H9 (cell line): ENCODE data around the gene CDC42EP3. TPM values are rescaled to one million over a fixed set of nuclear protein-coding genes. Genes with fewer than 3 reads are reported as not detected.

Source experiments
- DNase-seq: peaks from one replicate; pipeline ENCODE4 v3.0.0-alpha.2; 2017
- H2AFZ ChIP-seq: one replicate; pipeline ENCODE4 v1.6.1; 2013; ENCODE audit warnings: mild to moderate bottlenecking, low read length, control low read depth, moderate library complexity
- H2AK5ac ChIP-seq: 2 replicates; pipeline ENCODE4 v1.6.1; 2013; ENCODE audit warnings: low read length, control low read depth, mixed read lengths; ENCODE audit not compliant: insufficient read length
- H2BK120ac ChIP-seq: one replicate; pipeline ENCODE4 v1.6.1; 2013; ENCODE audit warnings: low read depth, mild to moderate bottlenecking, low read length, control low read depth, inconsistent platforms; ENCODE audit not compliant: poor library complexity, severe bottlenecking
- H2BK12ac ChIP-seq: 2 replicates; pipeline ENCODE4 v1.6.1; 2013; ENCODE audit warnings: low read length, control low read depth, mixed read lengths, low read depth; ENCODE audit not compliant: insufficient read length
- H2BK15ac ChIP-seq: 2 replicates; pipeline ENCODE4 v1.6.1; 2013; ENCODE audit warnings: low read depth, low read length, control low read depth
- H2BK20ac ChIP-seq: one replicate; pipeline ENCODE4 v1.6.1; 2013; ENCODE audit warnings: low read depth, mild to moderate bottlenecking, low read length, control low read depth, inconsistent platforms; ENCODE audit not compliant: poor library complexity, severe bottlenecking
- H2BK5ac ChIP-seq: 2 replicates; pipeline ENCODE4 v1.6.1; 2013; ENCODE audit warnings: low read length, control low read depth, mixed read lengths; ENCODE audit not compliant: insufficient read length
- H3K14ac ChIP-seq: 2 replicates; pipeline ENCODE4 v1.6.1; 2013; ENCODE audit warnings: low read length, control low read depth; ENCODE audit not compliant: insufficient read depth
- H3K18ac ChIP-seq: 2 replicates; pipeline ENCODE4 v1.6.1; 2013; ENCODE audit warnings: low read depth, mild to moderate bottlenecking, mixed read lengths, low read length, control low read depth; ENCODE audit not compliant: insufficient read length
- H3K23ac ChIP-seq: 2 replicates; pipeline ENCODE4 v1.6.1; 2013; ENCODE audit warnings: low read length, control low read depth, mixed read lengths, low read depth; ENCODE audit not compliant: insufficient read length
- H3K23me2 ChIP-seq: 2 replicates; pipeline ENCODE4 v1.6.1; 2013; ENCODE audit warnings: low read depth, mild to moderate bottlenecking, mixed read lengths, low read length, control low read depth; ENCODE audit not compliant: insufficient read length, poor library complexity, severe bottlenecking
- H3K27ac ChIP-seq: 2 replicates; pipeline ENCODE4 v1.5.1; 2013; ENCODE audit warnings: low read length, control low read depth, mixed read lengths, low read depth; ENCODE audit not compliant: insufficient read length
- H3K27me3 ChIP-seq: 2 replicates; pipeline ENCODE4 v1.6.1; 2013; ENCODE audit warnings: low read length, control low read depth, inconsistent platforms; ENCODE audit not compliant: insufficient read depth
- H3K4ac ChIP-seq: 2 replicates; pipeline ENCODE4 v1.6.1; 2013; ENCODE audit warnings: low read depth, mild to moderate bottlenecking, control low read depth, inconsistent platforms, low read length, moderate library complexity
- H3K4me1 ChIP-seq: 2 replicates; pipeline ENCODE4 v1.6.1; 2013; ENCODE audit warnings: low read length, control low read depth, inconsistent platforms; ENCODE audit not compliant: insufficient read depth
- H3K4me2 ChIP-seq: 2 replicates; pipeline ENCODE4 v1.6.1; 2013; ENCODE audit warnings: low read length, control low read depth, mixed read lengths; ENCODE audit not compliant: insufficient read length, insufficient read depth
- H3K56ac ChIP-seq: 2 replicates; pipeline ENCODE4 v1.6.1; 2013; ENCODE audit warnings: low read depth, mild to moderate bottlenecking, mixed read lengths, low read length, control low read depth; ENCODE audit not compliant: insufficient read length
- H3K79me1 ChIP-seq: 2 replicates; pipeline ENCODE4 v1.6.1; 2013; ENCODE audit warnings: low read depth, mild to moderate bottlenecking, moderate library complexity, low read length, control low read depth, inconsistent platforms; ENCODE audit not compliant: insufficient read depth, poor library complexity, severe bottlenecking
- H3K79me2 ChIP-seq: 2 replicates; pipeline ENCODE4 v1.6.1; 2013; ENCODE audit warnings: low read length, control low read depth, inconsistent platforms; ENCODE audit not compliant: insufficient read depth
- H3K9ac ChIP-seq: 2 replicates; pipeline ENCODE4 v1.6.1; 2013; ENCODE audit warnings: low read length, control low read depth, mixed read lengths; ENCODE audit not compliant: insufficient read length; ENCODE audit errors: extremely low read depth
- H3K9me3 ChIP-seq: one replicate; pipeline ENCODE4 v1.6.1; 2013; ENCODE audit warnings: low read depth, low read length, inconsistent platforms; ENCODE audit not compliant: control insufficient read depth
- H3T11ph ChIP-seq: one replicate; pipeline ENCODE4 v1.6.1; 2013; ENCODE audit warnings: mild to moderate bottlenecking, low read length, control low read depth, inconsistent platforms
- H4K20me1 ChIP-seq: one replicate; pipeline ENCODE4 v1.6.1; 2013; ENCODE audit not compliant: control insufficient read depth, insufficient read length, insufficient read depth
- H4K5ac ChIP-seq: 2 replicates; pipeline ENCODE4 v1.6.1; 2013; ENCODE audit warnings: low read depth, mild to moderate bottlenecking, mixed read lengths, low read length, control low read depth; ENCODE audit not compliant: insufficient read length
- H4K8ac ChIP-seq: replicated peaks from 2 replicates; pipeline ENCODE4 v1.6.1; 2013; ENCODE audit warnings: low read length, control low read depth, mixed read lengths, low read depth; ENCODE audit not compliant: insufficient read length
- H4K91ac ChIP-seq: 2 replicates; pipeline ENCODE4 v1.6.1; 2013; ENCODE audit warnings: low read depth, mild to moderate bottlenecking, moderate library complexity, mixed read lengths, low read length, control low read depth; ENCODE audit not compliant: insufficient read length
- H3K27ac Mint-ChIP-seq, 3 experiments: 2 replicates in 2 of 3; 3 replicates in 1 of 3; pipeline ENCODE4 v1.8.0; 2020 to 2021; ENCODE audit warnings: mixed read lengths in 3 of 3, mild to moderate bottlenecking in 1 of 3, moderate library complexity in 1 of 3
- H3K27me3 Mint-ChIP-seq: 2 replicates; pipeline ENCODE4 v1.8.0; 2021; ENCODE audit warnings: low read depth, mild to moderate bottlenecking, moderate library complexity, mixed read lengths
- H3K36me3 Mint-ChIP-seq, 3 experiments: 2 replicates in 2 of 3; 3 replicates in 1 of 3; pipeline ENCODE4 v1.8.0; 2020 to 2021; ENCODE audit warnings: low read depth in 3 of 3, mixed read lengths in 3 of 3; ENCODE audit not compliant: insufficient read depth in 1 of 3
- H3K4me1 Mint-ChIP-seq, 2 experiments: 2 replicates each; pipeline ENCODE4 v1.8.0; 2020; ENCODE audit warnings: mixed read lengths in 2 of 2
- H3K4me3 Mint-ChIP-seq, 2 experiments: 2 replicates in 1 of 2; 3 replicates in 1 of 2; pipeline ENCODE4 v1.8.0; 2020 to 2021; ENCODE audit warnings: mild to moderate bottlenecking in 2 of 2, mixed read lengths in 2 of 2, moderate library complexity in 1 of 2
- H3K9me3 Mint-ChIP-seq, 2 experiments: 2 replicates in 1 of 2; 3 replicates in 1 of 2; pipeline ENCODE4 v1.8.0; 2020; ENCODE audit warnings: mild to moderate bottlenecking in 2 of 2, mixed read lengths in 2 of 2, moderate library complexity in 1 of 2
- CTCF ChIP-seq: fragments of 200-600 bp; sonication (generic); conservative IDR thresholded peaks from 3 replicates; pipeline ENCODE4 v1.8.0; 2021; ENCODE audit warnings: antibody characterized with exemption, mild to moderate bottlenecking
- WGBS: extraction: QIAGEN DNeasy Blood & Tissue Kit; methylation state at CpG from one replicate; pipeline ENCODE4 v1.1.7; 2013; ENCODE audit warnings: missing lambda C conversion rate, low lambda C conversion rate, mixed read lengths; ENCODE audit not compliant: insufficient read length; ENCODE audit errors: extremely low coverage; 5-methylcytosine and 5-hydroxymethylcytosine counted together
- total RNA-seq: library from RNA; stranded (reverse); gene quantifications from 2 replicates; pipeline ENCODE4 v1.2.1, GENCODE V29; 2021

The CDC42EP3 gene
- total RNA-seq, 1 experiment from 2014 or later: 61.5 TPM

DNA sequence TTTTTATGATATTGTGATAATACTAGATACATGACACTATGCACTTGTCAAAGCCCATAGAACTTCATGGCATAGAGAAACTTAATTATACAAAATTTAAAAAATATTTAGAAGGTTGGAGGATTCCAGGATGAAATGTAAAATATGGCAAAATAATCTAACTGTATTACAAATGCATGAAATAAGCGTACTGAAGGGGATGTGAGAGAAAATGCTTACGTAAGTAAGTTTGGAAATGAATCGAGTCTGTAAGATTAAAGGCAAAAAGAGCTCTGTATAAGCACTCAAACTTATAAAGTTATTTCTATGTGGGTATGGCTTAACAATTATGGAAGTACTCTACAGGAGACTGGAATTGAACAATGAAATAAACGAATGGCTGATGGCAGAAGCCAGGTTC is 13.4 kb upstream of the CDC42EP3 start:
- no peak overlapping the region for H4K5ac ChIP-seq
- no peak overlapping the region for H3K27ac ChIP-seq
- no peak overlapping the region for H3K18ac ChIP-seq
- H4K91ac ChIP-seq: no peak overlapping the region
- H2BK120ac ChIP-seq: no peak overlapping the region
- H3K4me3 Mint-ChIP-seq: no peak overlapping the region
- no peak for DNase-seq
- TF ChIP-seq CTCF: no peak
- no peak overlapping the region for H3K4me2 ChIP-seq
- no peaks in the 10 kb centered on the region for H3K23me2 ChIP-seq
- H3K9me3 Mint-ChIP-seq: no peaks in the 10 kb centered on the region
- no peaks in the 10 kb centered on the region for H4K20me1 ChIP-seq
- H3K79me2 ChIP-seq: no peaks in the 10 kb centered on the region
- H2BK5ac ChIP-seq: no peak overlapping the region
- no peaks in the 10 kb centered on the region for H3K27me3 ChIP-seq
- no CpG with 5 or more reads among the region's 4 CpGs for WGBS
- no peak overlapping the region for H3K56ac ChIP-seq
- H3K4me1 ChIP-seq: no peaks in the 10 kb centered on the region
- no peak overlapping the region for H2BK15ac ChIP-seq
- H2BK12ac ChIP-seq: no peak overlapping the region
- no peak overlapping the region for H3K14ac ChIP-seq
- no peak overlapping the region for H2AK5ac ChIP-seq
- no peak overlapping the region for H2BK20ac ChIP-seq
- no peaks in the 10 kb centered on the region for H3K79me1 ChIP-seq
- H3K4me1 Mint-ChIP-seq: peaks cover 8 to 24% of the 10 kb centered on the region in 2 experiments
- no peaks in the 10 kb centered on the region for H3K9me3 ChIP-seq
- no peak overlapping the region for H3K27ac Mint-ChIP-seq
- H4K8ac ChIP-seq: no peak overlapping the region
- H3K23ac ChIP-seq: no peak overlapping the region
- no peaks in the 10 kb centered on the region; the same call in 1 of the 2 replicates for H3K27me3 Mint-ChIP-seq
- no peak overlapping the region for H2AFZ ChIP-seq
- no peak overlapping the region for H3K4ac ChIP-seq
- H3K36me3 Mint-ChIP-seq: no peaks in the 10 kb centered on the region
- no peak overlapping the region for H3K9ac ChIP-seq
- H3T11ph ChIP-seq: no peak overlapping the region
